ENCODE data around the gene MBNL1. TPM values are rescaled to one million over a fixed set of nuclear protein-coding genes. Genes with fewer than 3 reads are reported as not detected.
"Not testable (repeated sequence)": the region's sequence is repeated elsewhere in the genome, so short reads cannot be mapped to it uniquely, and the experiment has no call there.

Gene MBNL1
- polyA plus RNA-seq, 4 donors = 39.6 to 48.7 (median 40.6) TPM

GRCh38 chr3:152337337-152337736 lies 68.6 kb downstream of the MBNL1 start:
- H3K27me3 ChIP-seq (ENCODE audit: control insufficient read depth in 3 of 3, insufficient read depth in 3 of 3, low read length in 3 of 3); DNase-seq; H3K27ac ChIP-seq (ENCODE audit: low read depth in 1 of 3, low read length in 2 of 3); H3K4me3 ChIP-seq (ENCODE audit: low read depth in 1 of 3, low read length in 3 of 3); FAIRE-seq; H3K9me3 ChIP-seq (ENCODE audit: control insufficient read depth in 2 of 2, insufficient read depth in 1 of 2, low read depth in 1 of 2, low read length in 1 of 2): not testable (repeated sequence)
- Histone ChIP-seq H3K4me1 (ENCODE audit: control insufficient read depth in 3 of 3, insufficient read depth in 2 of 3, low read depth in 1 of 3, low read length in 2 of 3) (peaks cover 0 to 11% (median 0%) of the 10 kb centered on the region in 3 donors), H3K36me3 (ENCODE audit: control insufficient read depth in 3 of 3, insufficient read depth in 2 of 3, low read depth in 1 of 3, low read length in 3 of 3) (peaks cover 0 to 13% (median 6%) of the 10 kb centered on the region in 3 donors)
- 93 to 94% (median 93%) methylated on average over 6 of the region's 6 CpGs for WGBS, 3 donors

- no peak for DNase-seq
- H3K27me3 ChIP-seq (ENCODE audit: control insufficient read depth in 3 of 3, insufficient read depth in 3 of 3, low read length in 3 of 3) = no peaks in the 10 kb centered on the region
- no peak for FAIRE-seq
- no peak overlapping the region for H3K27ac ChIP-seq (ENCODE audit: low read depth in 1 of 3, low read length in 2 of 3)
- no peaks in the 10 kb centered on the region for H3K9me3 ChIP-seq (ENCODE audit: control insufficient read depth in 2 of 2, insufficient read depth in 1 of 2, low read depth in 1 of 2, low read length in 1 of 2)
- peaks cover 0 to 13% (median 10%) of the 10 kb centered on the region in 3 donors for H3K36me3 ChIP-seq (ENCODE audit: control insufficient read depth in 3 of 3, insufficient read depth in 2 of 3, low read depth in 1 of 3, low read length in 3 of 3)
- WGBS, 3 donors = 96 to 99% (median 97%) methylated on average over 5 of the region's 5 CpGs
- H3K4me3 ChIP-seq (ENCODE audit: low read depth in 1 of 3, low read length in 3 of 3) = no peak overlapping the region
- peaks cover 0 to 6% (median 0%) of the 10 kb centered on the region in 3 donors for H3K4me1 ChIP-seq (ENCODE audit: control insufficient read depth in 3 of 3, insufficient read depth in 2 of 3, low read depth in 1 of 3, low read length in 2 of 3)
Observed at GRCh38 chr3:152338159-152338720, 69.5 kb downstream of the MBNL1 start.

- Histone ChIP-seq H3K27ac (ENCODE audit: low read depth in 1 of 3, low read length in 2 of 3) (no peak overlapping the region), H3K4me3 (ENCODE audit: low read depth in 1 of 3, low read length in 3 of 3) (no peak overlapping the region), H3K4me1 (ENCODE audit: control insufficient read depth in 3 of 3, insufficient read depth in 2 of 3, low read depth in 1 of 3, low read length in 2 of 3) (peaks cover 0 to 10% (median 0%) of the 10 kb centered on the region in 3 donors), H3K9me3 (ENCODE audit: control insufficient read depth in 2 of 2, insufficient read depth in 1 of 2, low read depth in 1 of 2, low read length in 1 of 2) (no peaks in the 10 kb centered on the region), H3K36me3 (ENCODE audit: control insufficient read depth in 3 of 3, insufficient read depth in 2 of 3, low read depth in 1 of 3, low read length in 3 of 3) (peaks cover 3 to 12% (median 12%) of the 10 kb centered on the region in 3 donors), H3K27me3 (ENCODE audit: control insufficient read depth in 3 of 3, insufficient read depth in 3 of 3, low read length in 3 of 3) (no peaks in the 10 kb centered on the region)
- FAIRE-seq = no peak
- DNase-seq = no peak
- 80 to 84% (median 82%) methylated on average over 4 of the region's 4 CpGs for WGBS, 3 donors
Observed at GRCh38 chr3:152339881-152340505, 71.3 kb downstream of the MBNL1 start.

- Histone ChIP-seq H3K9me3 (ENCODE audit: control insufficient read depth in 2 of 2, insufficient read depth in 1 of 2, low read depth in 1 of 2, low read length in 1 of 2) (no peaks in the 10 kb centered on the region), H3K4me3 (ENCODE audit: low read depth in 1 of 3, low read length in 3 of 3) (no peak overlapping the region), H3K27ac (ENCODE audit: low read depth in 1 of 3, low read length in 2 of 3) (no peak overlapping the region), H3K36me3 (ENCODE audit: control insufficient read depth in 3 of 3, insufficient read depth in 2 of 3, low read depth in 1 of 3, low read length in 3 of 3) (peaks cover 3 to 8% (median 3%) of the 10 kb centered on the region in 3 donors), H3K4me1 (ENCODE audit: control insufficient read depth in 3 of 3, insufficient read depth in 2 of 3, low read depth in 1 of 3, low read length in 2 of 3) (peaks cover 0 to 15% (median 0%) of the 10 kb centered on the region in 3 donors), H3K27me3 (ENCODE audit: control insufficient read depth in 3 of 3, insufficient read depth in 3 of 3, low read length in 3 of 3) (no peaks in the 10 kb centered on the region)
- FAIRE-seq (no peak), DNase-seq (no peak)
- 90 to 95% (median 92%) methylated on average over 1 of the region's 1 CpG for WGBS, 3 donors
Observed at GRCh38 chr3:152345233-152345632, 76.5 kb downstream of the MBNL1 start.

- Histone ChIP-seq H3K36me3 (ENCODE audit: control insufficient read depth in 3 of 3, insufficient read depth in 2 of 3, low read depth in 1 of 3, low read length in 3 of 3) (peaks cover 0 to 6% (median 4%) of the 10 kb centered on the region in 3 donors), H3K4me3 (ENCODE audit: low read depth in 1 of 3, low read length in 3 of 3) (no peak overlapping the region), H3K27me3 (ENCODE audit: control insufficient read depth in 3 of 3, insufficient read depth in 3 of 3, low read length in 3 of 3) (no peaks in the 10 kb centered on the region), H3K27ac (ENCODE audit: low read depth in 1 of 3, low read length in 2 of 3) (no peak overlapping the region), H3K9me3 (ENCODE audit: control insufficient read depth in 2 of 2, insufficient read depth in 1 of 2, low read depth in 1 of 2, low read length in 1 of 2) (no peaks in the 10 kb centered on the region), H3K4me1 (ENCODE audit: control insufficient read depth in 3 of 3, insufficient read depth in 2 of 3, low read depth in 1 of 3, low read length in 2 of 3) (peaks cover 0 to 14% (median 0%) of the 10 kb centered on the region in 3 donors)
- FAIRE-seq = no peak
- 98% methylated on average over 4 of the region's 4 CpGs for WGBS, 3 donors
- no peak for DNase-seq
Observed at GRCh38 chr3:152346058-152346457, 77.3 kb downstream of the MBNL1 start.

- 97 to 100% (median 98%) methylated on average over 2 of the region's 2 CpGs for WGBS, 3 donors
- peaks cover 0 to 6% (median 4%) of the 10 kb centered on the region in 3 donors for H3K36me3 ChIP-seq (ENCODE audit: control insufficient read depth in 3 of 3, insufficient read depth in 2 of 3, low read depth in 1 of 3, low read length in 3 of 3)
- no peak for DNase-seq
- H3K4me3 ChIP-seq (ENCODE audit: low read depth in 1 of 3, low read length in 3 of 3) = no peak overlapping the region
- no peak overlapping the region for H3K27ac ChIP-seq (ENCODE audit: low read depth in 1 of 3, low read length in 2 of 3)
- H3K27me3 ChIP-seq (ENCODE audit: control insufficient read depth in 3 of 3, insufficient read depth in 3 of 3, low read length in 3 of 3) = no peaks in the 10 kb centered on the region
- H3K9me3 ChIP-seq (ENCODE audit: control insufficient read depth in 2 of 2, insufficient read depth in 1 of 2, low read depth in 1 of 2, low read length in 1 of 2) = no peaks in the 10 kb centered on the region
- FAIRE-seq = no peak
- peaks cover 0 to 14% (median 0%) of the 10 kb centered on the region in 3 donors for H3K4me1 ChIP-seq (ENCODE audit: control insufficient read depth in 3 of 3, insufficient read depth in 2 of 3, low read depth in 1 of 3, low read length in 2 of 3)
Observed at GRCh38 chr3:152346740-152347139, 78.0 kb downstream of the MBNL1 start.

GRCh38 chr3:152348436-152349177 lies 79.9 kb downstream of the MBNL1 start:
- H3K4me1 ChIP-seq (ENCODE audit: control insufficient read depth in 3 of 3, insufficient read depth in 2 of 3, low read depth in 1 of 3, low read length in 2 of 3) = peaks cover 0 to 14% (median 0%) of the 10 kb centered on the region in 3 donors
- no peak overlapping the region for H3K4me3 ChIP-seq (ENCODE audit: low read depth in 1 of 3, low read length in 3 of 3)
- 57 to 73% (median 66%) methylated on average over 2 of the region's 2 CpGs for WGBS, 3 donors
- H3K27me3 ChIP-seq (ENCODE audit: control insufficient read depth in 3 of 3, insufficient read depth in 3 of 3, low read length in 3 of 3) = no peaks in the 10 kb centered on the region
- FAIRE-seq (no peak), DNase-seq (no peak)
- peaks cover 0 to 4% (median 0%) of the 10 kb centered on the region in 3 donors for H3K36me3 ChIP-seq (ENCODE audit: control insufficient read depth in 3 of 3, insufficient read depth in 2 of 3, low read depth in 1 of 3, low read length in 3 of 3)
- H3K27ac ChIP-seq (ENCODE audit: low read depth in 1 of 3, low read length in 2 of 3) = no peak overlapping the region
- no peaks in the 10 kb centered on the region for H3K9me3 ChIP-seq (ENCODE audit: control insufficient read depth in 2 of 2, insufficient read depth in 1 of 2, low read depth in 1 of 2, low read length in 1 of 2)

- FAIRE-seq (no peak), DNase-seq (no peak)
- Histone ChIP-seq H3K27ac (ENCODE audit: low read depth in 1 of 3, low read length in 2 of 3) (no peak overlapping the region), H3K4me3 (ENCODE audit: low read depth in 1 of 3, low read length in 3 of 3) (no peak overlapping the region), H3K4me1 (ENCODE audit: control insufficient read depth in 3 of 3, insufficient read depth in 2 of 3, low read depth in 1 of 3, low read length in 2 of 3) (peaks cover 0 to 10% (median 0%) of the 10 kb centered on the region in 3 donors), H3K36me3 (ENCODE audit: control insufficient read depth in 3 of 3, insufficient read depth in 2 of 3, low read depth in 1 of 3, low read length in 3 of 3) (peaks cover 0 to 2% (median 2%) of the 10 kb centered on the region in 3 donors), H3K27me3 (ENCODE audit: control insufficient read depth in 3 of 3, insufficient read depth in 3 of 3, low read length in 3 of 3) (no peaks in the 10 kb centered on the region), H3K9me3 (ENCODE audit: control insufficient read depth in 2 of 2, insufficient read depth in 1 of 2, low read depth in 1 of 2, low read length in 1 of 2) (no peaks in the 10 kb centered on the region)
- WGBS, 3 donors = 78 to 98% (median 84%) methylated on average over 1 of the region's 1 CpG
Observed at GRCh38 chr3:152349392-152349791, 80.7 kb downstream of the MBNL1 start.
